Stromal cell of bone marrow (primary cell): Measurements from ENCODE around the gene DPH3.

Source experiments
- DNase-seq: peaks from one replicate; pipeline ENCODE4 v3.0.0-alpha.2; 2012; ENCODE audit warnings: low read depth

DPH3 gene

DNA sequence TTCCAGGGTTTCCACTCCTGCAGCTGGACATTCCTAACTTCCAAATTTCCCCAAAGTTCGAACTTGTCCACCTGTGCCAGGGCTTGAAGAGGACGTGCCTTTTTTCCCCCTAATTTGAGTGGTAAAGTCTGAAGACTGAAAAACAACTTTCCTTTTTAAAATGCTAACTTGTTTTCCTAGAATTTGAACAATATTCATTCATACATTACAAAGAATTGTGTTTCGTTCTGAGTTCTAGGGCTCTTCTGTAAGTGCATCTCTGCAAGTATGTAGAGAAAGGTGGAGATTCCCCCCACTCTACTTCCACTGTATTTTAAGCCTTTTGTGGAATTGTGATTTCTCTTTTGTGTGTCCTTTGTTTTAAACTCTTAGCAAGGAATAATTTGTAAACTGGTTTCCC lies 9.4 kb downstream of the DPH3 start:
- DNase-seq: no peak

DNA sequence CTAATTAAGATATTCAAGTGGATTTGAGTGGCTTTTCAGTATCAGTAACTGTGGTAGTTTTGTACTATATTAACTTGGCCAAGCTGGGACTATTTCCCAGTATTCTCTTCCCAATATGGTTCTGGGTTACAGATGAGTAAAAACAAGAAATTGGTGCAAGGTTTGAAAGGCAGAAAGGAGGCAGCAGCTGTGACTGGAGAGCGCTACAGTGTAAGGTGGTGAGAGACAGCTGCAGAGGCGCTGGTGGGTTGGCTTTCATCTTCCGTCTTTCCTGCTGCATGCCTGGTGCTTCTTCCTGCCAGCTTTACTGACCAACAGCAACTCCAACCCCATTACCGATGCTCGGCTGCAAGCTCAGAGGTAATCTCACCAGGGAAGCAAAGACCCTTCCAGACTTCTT lies 9.8 kb downstream of the DPH3 start:
- no peak for DNase-seq

DNA sequence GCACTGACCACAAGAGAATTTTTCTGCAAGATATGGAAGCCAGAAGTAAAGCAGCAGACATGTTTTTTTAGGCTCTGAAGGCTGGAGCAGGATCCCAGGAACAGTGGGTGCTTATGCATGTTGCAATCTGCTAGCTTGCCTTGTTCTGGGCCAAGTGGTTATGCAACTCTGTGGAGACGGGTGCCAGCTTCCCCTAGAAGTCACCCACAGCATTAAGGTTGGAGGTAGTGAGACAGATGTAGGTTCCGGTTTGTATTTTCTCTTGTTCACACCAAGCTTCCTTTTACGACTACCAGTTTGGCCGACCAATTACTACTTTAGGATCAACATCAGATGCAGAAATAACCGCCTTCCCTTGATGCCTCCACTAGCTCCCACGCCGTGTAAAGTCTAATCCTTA lies 11.1 kb downstream of the DPH3 start:
- DNase-seq: no peak

GRCh38 chr3:16252988-16253387 lies 11.8 kb downstream of the DPH3 start:
- no peak for DNase-seq

GRCh38 chr3:16252243-16252978 lies 12.3 kb downstream of the DPH3 start:
- no peak for DNase-seq

DNA sequence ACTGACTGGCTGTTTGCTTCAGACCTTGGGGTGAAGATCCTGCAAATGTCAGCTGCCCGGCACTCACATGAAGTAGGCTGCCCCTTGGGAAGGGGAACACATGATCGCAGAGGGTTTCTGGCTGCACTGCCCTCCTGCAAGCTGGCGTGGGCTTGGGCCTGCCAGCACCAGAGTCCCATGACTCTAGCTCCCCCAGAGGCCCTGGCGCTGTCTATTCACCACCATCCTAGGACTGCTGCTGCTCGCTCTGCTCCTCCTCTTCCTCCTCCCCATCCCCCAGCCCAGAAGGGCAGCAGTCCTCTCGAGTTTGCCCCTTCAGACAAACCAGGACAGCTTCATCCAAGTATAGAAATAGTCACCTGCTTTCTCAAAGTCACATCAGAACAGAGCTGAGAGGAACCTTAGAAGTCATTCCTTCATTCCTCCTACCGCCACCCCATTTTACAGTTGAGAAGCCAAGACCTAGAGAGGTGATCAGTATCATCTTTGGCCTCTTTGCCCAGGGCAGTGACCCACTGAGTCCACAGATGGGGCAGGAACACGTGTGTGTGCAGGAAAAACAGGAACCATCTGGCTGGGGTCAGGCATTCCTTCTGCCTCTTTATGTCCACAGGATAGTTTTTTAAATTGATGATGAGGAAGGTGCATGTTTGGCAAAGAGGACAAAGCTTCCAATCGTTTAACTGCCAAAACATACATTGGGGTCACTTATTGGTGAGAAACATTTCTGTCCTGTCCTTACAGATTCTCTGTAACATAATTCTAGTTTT lies 13.2 kb downstream of the DPH3 start:
- no peak for DNase-seq

- DNase-seq: no peak
Observed at GRCh38 chr3:16249886-16250285, 14.9 kb downstream of the DPH3 start.

GRCh38 chr3:16249336-16249735 lies 15.4 kb downstream of the DPH3 start:
- DNase-seq: no peak

- no peak for DNase-seq
Observed at GRCh38 chr3:16248556-16248955, 16.2 kb downstream of the DPH3 start.

GRCh38 chr3:16247282-16248061 lies 17.3 kb downstream of the DPH3 start:
- peak; percentile 72 for DNase-seq

GRCh38 chr3:16245609-16246008 lies 19.1 kb downstream of the DPH3 start:
- no peak for DNase-seq

DNA sequence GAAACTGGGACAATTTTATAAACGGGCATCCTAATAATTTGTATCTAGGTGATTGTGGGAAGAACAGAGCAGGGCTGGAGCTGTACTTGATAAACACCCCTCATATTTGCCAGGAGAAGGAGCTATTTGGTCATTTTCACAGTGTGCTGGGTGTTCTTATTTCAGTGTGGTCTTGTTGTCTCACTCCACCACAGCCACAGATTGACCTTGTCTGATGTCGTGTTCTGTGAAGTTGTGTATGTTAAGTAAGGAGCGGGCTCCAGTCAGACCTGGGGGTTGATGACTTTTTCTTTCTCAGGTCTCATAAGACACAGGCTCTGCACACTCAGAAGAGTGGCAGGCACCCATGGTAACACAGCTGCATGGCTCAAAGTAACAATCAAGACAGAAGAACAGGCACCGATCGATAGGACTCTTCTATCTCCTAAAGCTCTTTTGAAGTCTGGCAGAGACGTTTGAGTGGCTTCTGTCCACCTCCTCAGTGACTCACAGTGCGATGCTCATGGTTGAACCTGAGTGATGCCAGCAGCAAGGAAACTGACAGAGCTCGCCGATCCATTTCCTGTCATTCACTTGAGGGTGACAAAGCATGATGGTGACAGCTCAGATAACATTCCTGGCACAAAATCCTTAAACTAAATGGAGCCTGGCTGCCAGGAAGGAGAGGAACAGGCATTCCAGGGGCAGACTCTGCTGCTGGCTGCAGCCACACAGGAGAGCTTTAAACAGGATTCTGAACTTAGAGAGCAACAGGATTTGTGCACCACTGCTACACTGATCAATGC lies 20.8 kb downstream of the DPH3 start:
- no peak for DNase-seq

- DNase-seq: no peak
Observed at GRCh38 chr3:16242177-16242576, 22.6 kb downstream of the DPH3 start.

GRCh38 chr3:16241225-16241624 lies 23.5 kb downstream of the DPH3 start:
- DNase-seq: no peak

DNA sequence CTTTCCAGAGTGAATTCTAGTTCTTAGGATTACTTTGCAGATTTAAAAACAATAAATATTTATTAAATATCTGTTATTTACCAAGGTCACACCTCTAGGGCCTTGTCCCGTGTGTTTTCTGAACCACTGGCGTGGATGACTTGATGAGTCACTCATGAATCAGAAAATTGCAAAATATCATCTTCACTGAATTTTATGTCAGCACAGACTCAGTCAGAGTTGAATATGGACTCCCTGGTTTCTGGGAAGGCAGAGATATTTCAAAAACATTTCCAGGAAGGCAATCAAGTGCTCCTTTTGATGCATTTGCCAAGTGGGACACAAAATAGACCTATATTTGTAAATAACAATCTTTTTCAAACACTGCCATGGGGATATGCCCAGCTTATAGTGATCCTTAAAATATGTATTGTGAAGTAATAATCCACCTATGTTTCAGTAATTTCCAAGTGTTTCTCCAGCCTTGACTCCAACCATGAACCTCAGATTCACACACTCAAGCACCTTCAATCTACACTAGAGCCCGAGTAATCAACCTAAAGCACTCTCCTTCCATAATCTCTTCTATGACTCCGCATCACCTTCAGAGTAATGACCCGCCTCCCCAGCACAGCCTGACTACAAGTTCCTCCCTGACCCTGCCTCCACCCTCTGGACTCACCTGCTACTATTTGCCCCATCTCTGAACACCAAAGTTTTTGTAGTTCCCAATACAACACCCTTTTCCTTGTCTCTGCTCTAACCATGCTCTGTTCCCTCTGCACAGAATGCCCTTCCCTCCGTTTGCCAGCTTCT lies 24.3 kb downstream of the DPH3 start:
- peak; percentile 78 for DNase-seq

DNA sequence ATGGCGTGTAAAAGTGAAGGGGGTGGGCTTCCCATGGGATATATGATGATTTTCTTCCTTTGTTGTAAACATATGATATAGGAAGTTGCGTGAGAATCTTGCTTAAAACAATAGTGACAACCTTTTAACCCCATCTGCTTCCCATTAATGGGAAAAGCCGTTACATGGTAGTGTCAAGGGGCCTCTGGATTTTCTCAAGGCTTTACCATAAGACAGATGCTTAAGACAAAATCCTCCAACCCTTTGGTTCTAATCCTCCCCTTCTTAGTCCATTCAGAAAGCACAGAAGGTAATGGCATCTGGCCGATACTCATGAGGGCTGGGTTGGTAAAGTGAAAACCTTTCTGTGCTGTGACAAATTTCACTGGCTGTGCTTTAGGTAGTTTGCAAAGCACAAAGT lies 25.0 kb downstream of the DPH3 start:
- no peak for DNase-seq

- no peak for DNase-seq
Observed at GRCh38 chr3:16239086-16239770, 25.5 kb downstream of the DPH3 start.

- DNase-seq: no peak
Observed at GRCh38 chr3:16236856-16237393, 27.8 kb downstream of the DPH3 start.

DNA sequence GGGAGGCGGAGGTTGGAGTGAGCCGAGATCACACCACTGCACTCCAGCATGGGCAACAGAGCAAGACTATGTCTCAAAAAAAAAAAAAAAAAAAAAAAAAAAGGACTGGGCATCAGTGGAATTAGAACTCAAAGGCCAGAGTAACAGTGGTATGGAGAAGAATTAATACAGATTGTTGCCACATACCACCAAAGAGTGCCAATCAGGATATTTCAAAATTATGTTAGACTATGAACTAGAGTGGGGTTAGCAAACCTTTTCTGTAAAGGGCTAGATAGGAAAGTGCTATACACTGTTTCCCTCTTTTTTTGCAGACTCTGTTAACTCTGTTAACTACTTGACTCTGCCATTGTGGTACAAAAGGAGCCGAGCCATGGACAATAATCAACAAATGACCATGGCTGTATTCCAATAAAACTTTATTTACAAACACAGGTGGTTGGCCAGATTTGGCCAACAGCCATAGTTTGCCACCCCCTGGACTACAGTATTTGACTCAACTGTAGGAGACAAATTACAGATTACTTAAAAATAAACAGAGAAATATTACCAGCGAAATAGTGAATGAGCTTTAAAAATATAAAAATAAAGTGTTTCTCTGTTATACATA lies 28.6 kb downstream of the DPH3 start:
- DNase-seq: no peak

- DNase-seq: no peak
Observed at GRCh38 chr3:16234281-16234680, 30.5 kb downstream of the DPH3 start.
